ENCODE results near the gene CD99L2. TPM values are rescaled to one million over a fixed set of nuclear protein-coding genes. Genes with fewer than 3 reads are reported as not detected.
"Not testable (repeated sequence)": the region's sequence is repeated elsewhere in the genome, so short reads cannot be mapped to it uniquely, and the experiment has no call there.

Gene CD99L2
- total RNA-seq, 8 experiments from 2014 or later = 21.2 to 86.8 (median 44.1) TPM

- in situ Hi-C loops (cut with MboI; ENCODE audit: low pct_unique_long_range_greater_than_20kb in 2 of 9, low sequenced_read_pairs in 9 of 9, unreplicated experiment in 9 of 9) = no loop called here
- 31 to 100% (median 80%) methylated on average over 1 to 2 of the region's 3 CpGs; no CpG with 5 or more reads in 5 of the 10 experiments for WGBS, 10 experiments
- H3K27ac ChIP-seq = no peak overlapping the region
- H3K4me1 ChIP-seq (replicated peaks in 1 of 2) = peaks cover 9 to 18% of the 10 kb centered on the region in 2 donors
- H3K4me3 ChIP-seq = no peak overlapping the region
- no peak for ATAC-seq (replicated peaks in 6 of 8)
Observed at GRCh38 chrX:150844016-150844415, 54.5 kb downstream of the CD99L2 start.

- WGBS, 10 experiments = 14 to 100% (median 36%) methylated on average over 1 to 2 of the region's 2 CpGs; no CpG with 5 or more reads in 7 of the 10 experiments
- Histone ChIP-seq H3K4me3 (no peak overlapping the region), H3K4me1 (replicated peaks in 1 of 2) (peaks cover 9 to 18% of the 10 kb centered on the region in 2 donors), H3K27ac (no peak overlapping the region)
- ATAC-seq (replicated peaks in 6 of 8) = peak in 2 of 8 experiments; percentile 21 to 28
- in situ Hi-C loops (cut with MboI; ENCODE audit: low pct_unique_long_range_greater_than_20kb in 2 of 9, low sequenced_read_pairs in 9 of 9, unreplicated experiment in 9 of 9) = no loop called here
Observed at GRCh38 chrX:150842198-150842685, 56.2 kb downstream of the CD99L2 start.

GRCh38 chrX:150841456-150842197, 56.8 kb downstream of the CD99L2 start:
- ATAC-seq (replicated peaks in 6 of 8) = peak in 3 of 8 experiments; percentile 27 to 55 (median 49)
- Histone ChIP-seq H3K4me3 (no peak overlapping the region), H3K27ac (no peak overlapping the region), H3K4me1 (replicated peaks in 1 of 2) (peaks cover 9 to 18% of the 10 kb centered on the region in 2 donors)
- in situ Hi-C loops (cut with MboI; ENCODE audit: low pct_unique_long_range_greater_than_20kb in 2 of 9, low sequenced_read_pairs in 9 of 9, unreplicated experiment in 9 of 9) = no loop called here
- 38 to 100% (median 42%) methylated on average over 1 to 6 of the region's 6 CpGs; no CpG with 5 or more reads in 7 of the 10 experiments for WGBS, 10 experiments

- peaks cover 6 to 10% of the 10 kb centered on the region in 2 donors for H3K4me1 ChIP-seq (replicated peaks in 1 of 2)
- in situ Hi-C loops (cut with MboI; ENCODE audit: low pct_unique_long_range_greater_than_20kb in 2 of 9, low sequenced_read_pairs in 9 of 9, unreplicated experiment in 9 of 9) = no loop called here
- no peak overlapping the region for H3K27ac ChIP-seq
- no peak for ATAC-seq (replicated peaks in 6 of 8)
- WGBS, 10 experiments = 0 to 100% (median 63%) methylated on average over 1 to 3 of the region's 4 CpGs; no CpG with 5 or more reads in 3 of the 10 experiments
- no peak overlapping the region for H3K4me3 ChIP-seq
Observed at GRCh38 chrX:150837845-150838244, 60.6 kb downstream of the CD99L2 start.

- ATAC-seq (replicated peaks in 6 of 8) = no peak
- no peak overlapping the region for H3K27ac ChIP-seq
- H3K4me1 ChIP-seq (replicated peaks in 1 of 2) = no peaks in the 10 kb centered on the region
- in situ Hi-C loops (cut with MboI; ENCODE audit: low pct_unique_long_range_greater_than_20kb in 2 of 9, low sequenced_read_pairs in 9 of 9, unreplicated experiment in 9 of 9) = no loop called here
- no peak overlapping the region for H3K4me3 ChIP-seq
- WGBS, 10 experiments = 25 to 100% (median 75%) methylated on average over 1 of the region's 1 CpG; no CpG with 5 or more reads in 5 of the 10 experiments
Observed at GRCh38 chrX:150834695-150835094, 63.8 kb downstream of the CD99L2 start.

- H3K27ac ChIP-seq = no peak overlapping the region
- H3K4me1 ChIP-seq (replicated peaks in 1 of 2) = no peaks in the 10 kb centered on the region
- 0 to 80% (median 47%) methylated on average over 1 of the region's 1 CpG; no CpG with 5 or more reads in 5 of the 10 experiments for WGBS, 10 experiments
- no peak overlapping the region for H3K4me3 ChIP-seq
- in situ Hi-C loops (cut with MboI; ENCODE audit: low pct_unique_long_range_greater_than_20kb in 2 of 9, low sequenced_read_pairs in 9 of 9, unreplicated experiment in 9 of 9) = no loop called here
- no peak for ATAC-seq (replicated peaks in 6 of 8)
Observed at GRCh38 chrX:150833454-150834056, 64.9 kb downstream of the CD99L2 start.

- in situ Hi-C loops (cut with MboI; ENCODE audit: low pct_unique_long_range_greater_than_20kb in 2 of 9, low sequenced_read_pairs in 9 of 9, unreplicated experiment in 9 of 9) = no loop called here
- ATAC-seq (replicated peaks in 6 of 8) = no peak
- no peak overlapping the region for H3K4me3 ChIP-seq
- H3K27ac ChIP-seq = no peak overlapping the region
- WGBS, 10 experiments = 17 to 100% methylated on average over 1 of the region's 1 CpG; no CpG with 5 or more reads in 8 of the 10 experiments
- H3K4me1 ChIP-seq (replicated peaks in 1 of 2) = no peaks in the 10 kb centered on the region
Observed at GRCh38 chrX:150831863-150832262, 66.6 kb downstream of the CD99L2 start.

GRCh38 chrX:150828785-150829184, 69.7 kb downstream of the CD99L2 start:
- H3K4me3 ChIP-seq = no peak overlapping the region
- WGBS, 10 experiments = 32 to 100% (median 84%) methylated on average over 2 to 5 of the region's 5 CpGs; no CpG with 5 or more reads in 4 of the 10 experiments
- no peaks in the 10 kb centered on the region for H3K4me1 ChIP-seq (replicated peaks in 1 of 2)
- ATAC-seq (replicated peaks in 6 of 8) = peak in 1 of 8 experiments; percentile 59
- in situ Hi-C loops (cut with MboI; ENCODE audit: low pct_unique_long_range_greater_than_20kb in 2 of 9, low sequenced_read_pairs in 9 of 9, unreplicated experiment in 9 of 9) = no loop called here
- H3K27ac ChIP-seq = no peak overlapping the region

- in situ Hi-C loops (cut with MboI; ENCODE audit: low pct_unique_long_range_greater_than_20kb in 2 of 9, low sequenced_read_pairs in 9 of 9, unreplicated experiment in 9 of 9); H3K4me3 ChIP-seq; ATAC-seq (replicated peaks in 6 of 8): not testable (repeated sequence)
Observed at GRCh38 chrX:150824352-150824751, 74.1 kb downstream of the CD99L2 start.

GRCh38 chrX:150823826-150824225, 74.6 kb downstream of the CD99L2 start:
- ATAC-seq (replicated peaks in 6 of 8); H3K4me1 ChIP-seq (replicated peaks in 1 of 2); in situ Hi-C loops (cut with MboI; ENCODE audit: low pct_unique_long_range_greater_than_20kb in 2 of 9, low sequenced_read_pairs in 9 of 9, unreplicated experiment in 9 of 9); H3K4me3 ChIP-seq; H3K27ac ChIP-seq: not testable (repeated sequence)
- 20 to 33% methylated on average over 1 of the region's 1 CpG; no CpG with 5 or more reads in 8 of the 10 experiments for WGBS, 10 experiments

More at GRCh38 chrX:150824352-150824751, 74.1 kb downstream of the CD99L2 start:
- not testable (repeated sequence) for H3K27ac ChIP-seq; H3K4me1 ChIP-seq (replicated peaks in 1 of 2)

- no peak for ATAC-seq (replicated peaks in 6 of 8)
- in situ Hi-C loops (cut with MboI; ENCODE audit: low pct_unique_long_range_greater_than_20kb in 2 of 9, low sequenced_read_pairs in 9 of 9, unreplicated experiment in 9 of 9) = no loop called here
- H3K4me1 ChIP-seq (replicated peaks in 1 of 2) = no peaks in the 10 kb centered on the region
- 43 to 100% (median 80%) methylated on average over 1 to 2 of the region's 2 CpGs; no CpG with 5 or more reads in 4 of the 10 experiments for WGBS, 10 experiments
- H3K27ac ChIP-seq = no peak overlapping the region
- no peak overlapping the region for H3K4me3 ChIP-seq
Observed at GRCh38 chrX:150821971-150822370, 76.5 kb downstream of the CD99L2 start.

GRCh38 chrX:150813922-150814321, 84.5 kb downstream of the CD99L2 start:
- ATAC-seq (replicated peaks in 6 of 8) = no peak
- WGBS, 10 experiments = 0 to 100% (median 83%) methylated on average over 1 to 3 of the region's 5 CpGs; no CpG with 5 or more reads in 5 of the 10 experiments
- Histone ChIP-seq H3K4me1 (replicated peaks in 1 of 2) (no peaks in the 10 kb centered on the region), H3K27ac (no peak overlapping the region), H3K4me3 (no peak overlapping the region)
- in situ Hi-C loops (cut with MboI; ENCODE audit: low pct_unique_long_range_greater_than_20kb in 2 of 9, low sequenced_read_pairs in 9 of 9, unreplicated experiment in 9 of 9) = no loop called here

GRCh38 chrX:150806827-150807226, 91.6 kb downstream of the CD99L2 start:
- Histone ChIP-seq H3K27ac (no peak overlapping the region), H3K4me1 (replicated peaks in 1 of 2) (no peaks in the 10 kb centered on the region), H3K4me3 (no peak overlapping the region)
- in situ Hi-C loops (cut with MboI; ENCODE audit: low pct_unique_long_range_greater_than_20kb in 2 of 9, low sequenced_read_pairs in 9 of 9, unreplicated experiment in 9 of 9) = no loop called here
- no peak for ATAC-seq (replicated peaks in 6 of 8)
- 57 to 100% (median 75%) methylated on average over 1 of the region's 1 CpG; no CpG with 5 or more reads in 7 of the 10 experiments for WGBS, 10 experiments

Data from motor neuron (in vitro differentiated cells).